Measurements from ENCODE around the gene NFKB1.
"Not testable (repeated sequence)": the region's sequence is repeated elsewhere in the genome, so short reads cannot be mapped to it uniquely, and the experiment has no call there.

The NFKB1 gene

GRCh38 chr4:102569200-102569599 lies 68.0 kb downstream of the NFKB1 start:
- DNase-seq = no peak

GRCh38 chr4:102570211-102570610 lies 69.1 kb downstream of the NFKB1 start:
- not testable (repeated sequence) for DNase-seq

- no peak for DNase-seq
These were observed 71.3 kb downstream of the NFKB1 start for GRCh38 chr4:102572452-102572851.

- no peak for DNase-seq
These were observed 73.2 kb downstream of the NFKB1 start for GRCh38 chr4:102574317-102574716.

GRCh38 chr4:102575369-102576129 lies 74.4 kb downstream of the NFKB1 start:
- no peak for DNase-seq

- DNase-seq = no peak
These were observed 77.1 kb downstream of the NFKB1 start for GRCh38 chr4:102578270-102578669.

GRCh38 chr4:102578819-102579218 lies 77.7 kb downstream of the NFKB1 start:
- no peak for DNase-seq

GRCh38 chr4:102579794-102580462 lies 78.8 kb downstream of the NFKB1 start:
- no peak for DNase-seq

- no peak for DNase-seq
These were observed 79.3 kb downstream of the NFKB1 start for GRCh38 chr4:102580463-102580842.

GRCh38 chr4:102584091-102584490 lies 82.9 kb downstream of the NFKB1 start:
- no peak for DNase-seq

- no peak for DNase-seq
These were observed 84.2 kb downstream of the NFKB1 start for GRCh38 chr4:102585329-102585728.

- no peak for DNase-seq
These were observed 85.0 kb downstream of the NFKB1 start for GRCh38 chr4:102586002-102586643.

- DNase-seq = no peak
These were observed 85.5 kb downstream of the NFKB1 start for GRCh38 chr4:102586644-102587021.

- no peak for DNase-seq
These were observed 88.6 kb downstream of the NFKB1 start for GRCh38 chr4:102589743-102590142.

- DNase-seq = no peak
These were observed 91.1 kb downstream of the NFKB1 start for GRCh38 chr4:102592256-102592655.

GRCh38 chr4:102593147-102593546 lies 92.0 kb downstream of the NFKB1 start:
- no peak for DNase-seq

- DNase-seq = no peak
These were observed 92.8 kb downstream of the NFKB1 start for GRCh38 chr4:102594000-102594399.

- DNase-seq = no peak
These were observed 95.4 kb downstream of the NFKB1 start for GRCh38 chr4:102596532-102596931.

- no peak for DNase-seq
These were observed 97.1 kb downstream of the NFKB1 start for GRCh38 chr4:102598086-102598761.

- no peak for DNase-seq
These were observed 97.7 kb downstream of the NFKB1 start for GRCh38 chr4:102598762-102599374.

- no peak for DNase-seq
These were observed 98.3 kb downstream of the NFKB1 start for GRCh38 chr4:102599455-102599854.

- DNase-seq = no peak
These were observed 98.7 kb downstream of the NFKB1 start for GRCh38 chr4:102599886-102600285.

GRCh38 chr4:102600689-102601088 lies 99.5 kb downstream of the NFKB1 start:
- no peak for DNase-seq

All from NCI-H1930 (cell line).